Trophoblast cell (in vitro differentiated cells and primary cell): ENCODE data around the gene PATE3.

Source experiments
- DNase-seq, 2 donors: peaks; one replicate each; pipeline ENCODE4 v3.0.0-alpha.2; 2016
- H2AFZ ChIP-seq: 2 replicates; pipeline ENCODE4 v1.6.1; 2013; ENCODE audit warnings: low read length, moderate library complexity, mild to moderate bottlenecking; ENCODE audit not compliant: insufficient read depth, poor library complexity
- H2AK5ac ChIP-seq: 2 replicates; pipeline ENCODE4 v1.6.1; 2013; ENCODE audit warnings: mild to moderate bottlenecking, low read length
- H2BK120ac ChIP-seq: 2 replicates; pipeline ENCODE4 v1.6.1; 2013; ENCODE audit warnings: low read length, mild to moderate bottlenecking, moderate library complexity; ENCODE audit not compliant: insufficient read depth, poor library complexity
- H2BK12ac ChIP-seq: 2 replicates; pipeline ENCODE4 v1.6.1; 2013; ENCODE audit warnings: mild to moderate bottlenecking, low read length, moderate library complexity
- H2BK5ac ChIP-seq: 2 replicates; pipeline ENCODE4 v1.6.1; 2013; ENCODE audit warnings: low read length, low read depth, moderate library complexity, mild to moderate bottlenecking; ENCODE audit not compliant: poor library complexity
- H3K14ac ChIP-seq: 2 replicates; pipeline ENCODE4 v1.6.1; 2013; ENCODE audit warnings: mild to moderate bottlenecking, low read length
- H3K18ac ChIP-seq: 2 replicates; pipeline ENCODE4 v1.6.1; 2013; ENCODE audit warnings: mild to moderate bottlenecking, low read length
- H3K23ac ChIP-seq: 2 replicates; pipeline ENCODE4 v1.6.1; 2013; ENCODE audit warnings: low read length
- H3K27ac ChIP-seq: 2 replicates; pipeline ENCODE4 v1.5.1; 2013; ENCODE audit warnings: low read depth, mild to moderate bottlenecking, inconsistent platforms, low read length, moderate library complexity
- H3K27me3 ChIP-seq: 2 replicates; pipeline ENCODE4 v1.6.1; 2013; ENCODE audit warnings: inconsistent platforms, mild to moderate bottlenecking, low read length, moderate library complexity; ENCODE audit not compliant: insufficient read depth
- H3K36me3 ChIP-seq, 2 experiments: 1 replicate in 1 of 2; 2 replicates in 1 of 2; pipeline ENCODE4 v1.6.1; 2013; ENCODE audit warnings: low read length in 2 of 2, mild to moderate bottlenecking in 2 of 2, moderate library complexity in 1 of 2; ENCODE audit not compliant: insufficient read depth in 2 of 2, control insufficient read depth in 1 of 2
- H3K4ac ChIP-seq: 2 replicates; pipeline ENCODE4 v1.6.1; 2013; ENCODE audit warnings: low read depth, mild to moderate bottlenecking, low read length, moderate library complexity
- H3K4me1 ChIP-seq, 2 experiments: 1 replicate in 1 of 2; 2 replicates in 1 of 2; pipeline ENCODE4 v1.6.1; 2013; ENCODE audit warnings: low read length in 2 of 2, mild to moderate bottlenecking in 2 of 2, moderate library complexity in 1 of 2; ENCODE audit not compliant: insufficient read depth in 2 of 2, control insufficient read depth in 1 of 2
- H3K4me2 ChIP-seq: 2 replicates; pipeline ENCODE4 v1.6.1; 2013; ENCODE audit warnings: inconsistent platforms, mild to moderate bottlenecking, low read length, moderate library complexity
- H3K4me3 ChIP-seq: 2 replicates; pipeline ENCODE4 v1.5.1; 2013; ENCODE audit warnings: mild to moderate bottlenecking, low read depth, low read length, inconsistent platforms
- H3K79me1 ChIP-seq: one replicate; pipeline ENCODE4 v1.6.1; 2013; ENCODE audit warnings: low read length
- H3K79me2 ChIP-seq: 2 replicates; pipeline ENCODE4 v1.6.1; 2013; ENCODE audit warnings: low read length, mild to moderate bottlenecking; ENCODE audit not compliant: control insufficient read depth, insufficient read depth, poor library complexity
- H3K9ac ChIP-seq: 2 replicates; pipeline ENCODE4 v1.6.1; 2013; ENCODE audit warnings: mild to moderate bottlenecking, low read length
- H3K9me3 ChIP-seq: 2 replicates; pipeline ENCODE4 v1.6.1; 2013; ENCODE audit warnings: low read depth, mild to moderate bottlenecking, control low read depth, inconsistent platforms, low read length; ENCODE audit not compliant: insufficient read depth
- H4K12ac ChIP-seq: 2 replicates; pipeline ENCODE4 v1.6.1; 2013; ENCODE audit warnings: low read depth, mild to moderate bottlenecking, low read length, moderate library complexity
- H4K8ac ChIP-seq: 2 replicates; pipeline ENCODE4 v1.6.1; 2013; ENCODE audit warnings: low read depth, mild to moderate bottlenecking, low read length, moderate library complexity
- H4K91ac ChIP-seq: one replicate; pipeline ENCODE4 v1.6.1; 2013; ENCODE audit warnings: low read depth, mild to moderate bottlenecking, low read length, moderate library complexity
- WGBS: extraction: QIAGEN DNeasy Blood & Tissue Kit; methylation state at CpG from one replicate; pipeline ENCODE4 v1.1.7; 2013; ENCODE audit warnings: missing lambda C conversion rate; ENCODE audit not compliant: insufficient read length, insufficient coverage; ENCODE audit errors: extremely low coverage; 5-methylcytosine and 5-hydroxymethylcytosine counted together

PATE3 gene

DNA sequence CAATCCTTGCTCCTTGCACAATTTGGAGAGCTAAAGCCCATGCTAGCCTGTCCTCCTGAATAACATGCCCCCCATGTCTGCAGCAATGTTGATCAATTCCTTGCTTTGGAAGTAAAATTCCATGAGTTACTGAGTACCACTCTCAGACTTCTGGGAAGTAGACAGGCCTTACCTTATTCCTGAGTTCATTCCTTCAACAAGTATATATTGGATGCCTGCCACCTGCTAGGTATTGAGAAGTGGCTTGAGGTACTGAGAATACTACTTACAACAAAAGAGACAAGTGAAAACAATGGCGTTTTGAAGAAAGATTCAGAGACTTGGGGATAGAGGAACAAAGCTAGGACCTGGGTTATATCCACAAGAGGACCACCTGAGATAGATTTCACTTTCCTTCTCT, 21.7 kb upstream of the PATE3 start:
- DNase-seq = no peak
- no peak overlapping the region for H2AFZ ChIP-seq
- H2BK12ac ChIP-seq = no peak overlapping the region
- no peak overlapping the region for H2AK5ac ChIP-seq
- WGBS = no CpG with 5 or more reads among the region's 1 CpG
- H3K9me3 ChIP-seq = no peaks in the 10 kb centered on the region
- no peak overlapping the region for H3K4ac ChIP-seq
- no peaks in the 10 kb centered on the region for H3K4me1 ChIP-seq
- H3K36me3 ChIP-seq = no peaks in the 10 kb centered on the region
- H4K91ac ChIP-seq = no peak overlapping the region
- no peak overlapping the region for H3K14ac ChIP-seq
- H3K79me1 ChIP-seq = no peaks in the 10 kb centered on the region
- no peak overlapping the region for H2BK120ac ChIP-seq
- H3K4me3 ChIP-seq = no peak overlapping the region
- H3K27ac ChIP-seq = no peak overlapping the region
- no peaks in the 10 kb centered on the region for H3K27me3 ChIP-seq
- no peak overlapping the region for H4K8ac ChIP-seq
- H3K9ac ChIP-seq = no peak overlapping the region
- no peak overlapping the region for H4K12ac ChIP-seq
- H3K79me2 ChIP-seq = no peaks in the 10 kb centered on the region
- H3K23ac ChIP-seq = no peak overlapping the region
- no peak overlapping the region for H3K18ac ChIP-seq
- H3K4me2 ChIP-seq = no peak overlapping the region
- no peak overlapping the region for H2BK5ac ChIP-seq

DNA sequence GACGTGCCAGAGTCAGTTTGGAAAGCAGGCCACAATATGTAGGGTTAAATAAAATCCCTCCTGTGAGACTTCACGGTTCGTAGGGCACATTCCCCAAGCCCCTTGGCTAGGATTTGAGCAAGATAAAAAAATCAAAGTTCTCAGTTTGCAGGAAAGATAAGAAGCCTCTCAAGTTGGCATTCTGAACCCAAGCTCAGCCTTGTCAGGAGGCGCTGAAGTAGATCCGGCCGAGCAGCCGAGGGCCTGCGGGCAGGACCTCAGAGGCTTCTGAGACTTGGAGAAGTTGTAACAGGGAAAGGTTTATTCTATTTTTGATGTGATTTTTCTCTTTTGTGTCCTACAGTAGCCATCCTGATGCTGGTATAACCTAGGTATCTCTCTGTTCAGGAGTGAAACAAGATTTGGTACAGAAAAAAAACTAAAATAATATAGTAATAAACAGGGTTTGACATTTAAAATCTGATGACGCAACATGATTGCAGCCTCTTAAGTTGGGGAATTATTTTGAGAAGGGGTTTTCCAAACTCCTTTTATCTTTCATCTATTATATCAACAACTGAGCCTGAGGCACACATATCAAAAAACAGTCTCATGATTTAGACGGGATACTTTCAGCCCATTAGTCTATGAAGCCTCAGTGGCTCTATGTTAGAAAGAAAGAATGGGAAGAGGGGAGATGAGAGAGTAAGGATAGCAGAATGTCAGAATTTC, 19.4 kb upstream of the PATE3 start:
- Histone ChIP-seq H3K79me1 (no peaks in the 10 kb centered on the region), H3K4me3 (no peak overlapping the region), H2AK5ac (no peak overlapping the region), H3K4ac (no peak overlapping the region), H2AFZ (no peak overlapping the region), H3K27ac (no peak overlapping the region), H2BK12ac (no peak overlapping the region), H4K12ac (no peak overlapping the region), H3K14ac (no peak overlapping the region), H3K27me3 (no peaks in the 10 kb centered on the region), H3K18ac (no peak overlapping the region), H3K79me2 (no peaks in the 10 kb centered on the region), H4K91ac (no peak overlapping the region), H3K9me3 (no peaks in the 10 kb centered on the region), H2BK120ac (no peak overlapping the region), H3K36me3 (no peaks in the 10 kb centered on the region), H3K4me1 (no peaks in the 10 kb centered on the region), H4K8ac (no peak overlapping the region), H3K9ac (no peak overlapping the region), H3K23ac (no peak overlapping the region), H3K4me2 (no peak overlapping the region), H2BK5ac (no peak overlapping the region)
- DNase-seq = no peak
- WGBS = no CpG with 5 or more reads among the region's 10 CpGs

DNA sequence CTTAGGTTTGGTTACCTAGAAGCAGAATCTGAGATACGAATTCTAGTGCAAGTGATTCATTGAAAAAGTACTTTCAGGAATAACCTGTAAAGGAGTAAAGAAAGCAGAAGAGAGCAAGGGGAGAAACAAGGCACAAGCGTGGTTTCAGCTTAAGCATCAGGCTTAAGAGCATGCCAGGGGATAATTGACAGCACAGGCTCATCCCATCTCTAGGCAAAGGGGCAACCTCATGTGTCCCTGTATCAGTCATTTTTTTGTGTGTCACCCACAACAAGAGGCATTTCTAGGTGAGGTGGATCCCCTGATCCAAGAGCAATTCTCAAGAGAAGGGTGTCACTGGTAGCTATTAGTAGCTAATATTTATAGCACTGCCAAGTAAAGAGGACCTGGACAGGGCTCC, 17.3 kb upstream of the PATE3 start:
- H4K8ac ChIP-seq = no peak overlapping the region
- H2AK5ac ChIP-seq = no peak overlapping the region
- H3K27me3 ChIP-seq = no peaks in the 10 kb centered on the region
- no peaks in the 10 kb centered on the region for H3K79me1 ChIP-seq
- no peak overlapping the region for H3K23ac ChIP-seq
- H3K4me1 ChIP-seq = no peaks in the 10 kb centered on the region
- H2BK120ac ChIP-seq = no peak overlapping the region
- H3K18ac ChIP-seq = no peak overlapping the region
- no peak overlapping the region for H3K9ac ChIP-seq
- no peak overlapping the region for H3K4me3 ChIP-seq
- H3K9me3 ChIP-seq = no peaks in the 10 kb centered on the region
- no peak overlapping the region for H4K12ac ChIP-seq
- no peak overlapping the region for H2AFZ ChIP-seq
- H3K36me3 ChIP-seq = no peaks in the 10 kb centered on the region
- no peak overlapping the region for H3K27ac ChIP-seq
- H4K91ac ChIP-seq = no peak overlapping the region
- H2BK12ac ChIP-seq = no peak overlapping the region
- no peak overlapping the region for H2BK5ac ChIP-seq
- H3K14ac ChIP-seq = no peak overlapping the region
- no peak for DNase-seq
- H3K4ac ChIP-seq = no peak overlapping the region
- no peak overlapping the region for H3K4me2 ChIP-seq
- no CpG with 5 or more reads among the region's 2 CpGs for WGBS
- H3K79me2 ChIP-seq = no peaks in the 10 kb centered on the region

DNA sequence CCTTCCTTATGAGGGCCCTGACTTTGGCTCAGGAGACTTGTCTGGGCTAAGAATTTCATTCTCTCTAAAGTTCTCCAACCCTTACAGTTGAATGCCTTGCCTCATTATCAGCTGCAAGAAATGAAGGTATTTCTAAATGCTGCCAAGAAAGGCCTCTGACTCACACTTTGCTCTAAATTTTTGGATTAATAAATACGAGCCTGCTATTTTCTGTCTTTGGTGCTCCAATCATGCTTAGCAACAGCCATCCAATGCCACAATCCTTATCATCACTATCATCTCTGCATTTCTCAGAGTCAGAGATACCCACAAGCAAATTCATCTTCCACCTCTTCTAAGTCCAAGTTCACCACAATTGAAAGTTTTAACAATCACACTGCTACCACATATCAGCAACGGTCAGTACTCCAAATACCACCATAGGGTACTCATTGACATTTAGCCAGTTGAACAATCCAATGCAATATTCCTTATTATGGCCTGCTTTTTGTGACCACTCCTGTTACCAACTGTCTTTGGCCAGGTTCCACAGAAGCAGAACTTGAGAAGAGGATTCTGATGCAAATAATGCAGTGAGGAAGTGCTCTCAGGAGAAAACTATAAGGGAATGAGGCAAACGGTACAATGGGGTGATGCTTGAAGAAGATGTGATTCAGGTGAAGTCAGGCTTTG, 15.0 kb upstream of the PATE3 start:
- Histone ChIP-seq H3K79me2 (no peaks in the 10 kb centered on the region), H4K8ac (no peak overlapping the region), H3K4me2 (no peak overlapping the region), H3K4ac (no peak overlapping the region), H3K18ac (no peak overlapping the region), H3K79me1 (no peaks in the 10 kb centered on the region), H2BK5ac (no peak overlapping the region), H2AFZ (no peak overlapping the region), H3K27me3 (no peaks in the 10 kb centered on the region), H3K9me3 (no peaks in the 10 kb centered on the region), H2BK120ac (no peak overlapping the region), H2BK12ac (no peak overlapping the region), H2AK5ac (no peak overlapping the region), H3K14ac (no peak overlapping the region), H3K23ac (no peak overlapping the region), H3K4me3 (no peak overlapping the region), H3K36me3 (no peaks in the 10 kb centered on the region), H3K27ac (no peak overlapping the region), H4K91ac (no peak overlapping the region), H4K12ac (no peak overlapping the region), H3K4me1 (no peaks in the 10 kb centered on the region), H3K9ac (no peak overlapping the region)
- no CpG with 5 or more reads among the region's 3 CpGs for WGBS
- DNase-seq = peak in 1 of 2 donors; percentile 17
